SK-N-SH (cell line): Measurements from ENCODE around the gene MAP10. TPM values are rescaled to one million over a fixed set of nuclear protein-coding genes. Genes with fewer than 3 reads are reported as not detected.

ENCODE experiments used
- CTCF ChIA-PET: fragments of 300-600, 350-600 bp; formaldehyde crosslinking; extraction: SDS; loops from one replicate; lab custom pipeline; 2021; lab: Yijun Ruan, JAX
- POLR2A ChIA-PET: fragments of 350-600 bp; sonication (Branson Sonifier 250); formaldehyde crosslinking; extraction: SDS; loops from one replicate; lab custom pipeline; 2020; ENCODE audit warnings: antibody characterized with exemption, inconsistent platforms; lab: Yijun Ruan, JAX
- DNase-seq: peaks from one replicate; pipeline ENCODE4 v3.0.0; 2012
- H2AFZ ChIP-seq: fragments of 200-600 bp; sonication (generic); 2 replicates; pipeline ENCODE4 v1.8.1; 2016; ENCODE audit warnings: antibody characterized with exemption, mild to moderate bottlenecking, low read depth
- H3F3A ChIP-seq: fragments of 200-600 bp; sonication (generic); replicated peaks from 2 replicates; pipeline ENCODE3; 2016; ENCODE audit warnings: antibody characterized with exemption, mild to moderate bottlenecking; ENCODE audit not compliant: insufficient read depth
- H3K27ac ChIP-seq, 2 experiments: fragments of 200-500 bp in 1 of 2; fragments of 200-600 bp in 1 of 2; sonication (Bioruptor generic) in 1 of 2; sonication (generic), shearing (Covaris generic) in 1 of 2; 2 replicates each; pipeline versions ENCODE4 v1.5.1 to v1.6.1; 2014 to 2016; ENCODE audit warnings: low read depth in 2 of 2, inconsistent platforms in 1 of 2, low read length in 1 of 2, mild to moderate bottlenecking in 1 of 2, mixed read lengths in 1 of 2
- H3K27me3 ChIP-seq: fragments of 200-600 bp; sonication (generic), shearing (Covaris generic); 2 replicates; pipeline ENCODE4 v1.6.1; 2016; ENCODE audit warnings: mixed run types; ENCODE audit not compliant: insufficient read depth
- H3K36me3 ChIP-seq, 2 experiments: fragments of 200-500 bp in 1 of 2; fragments of 200-600 bp in 1 of 2; sonication (Bioruptor generic) in 1 of 2; sonication (generic) in 1 of 2; replicated peaks in 1 of 2; 2 replicates each; pipeline versions ENCODE3 to v1.5.1; 2014 to 2016; ENCODE audit warnings: low read length in 1 of 2, mild to moderate bottlenecking in 1 of 2; ENCODE audit not compliant: insufficient read depth in 2 of 2, control insufficient read depth in 1 of 2
- H3K4me1 ChIP-seq, 2 experiments: fragments of 200-500 bp in 1 of 2; fragments of 200-600 bp in 1 of 2; sonication (Bioruptor generic) in 1 of 2; sonication (generic), shearing (Covaris generic) in 1 of 2; 2 replicates each; pipeline versions ENCODE4 v1.5.1 to v1.6.1; 2014 to 2016; ENCODE audit warnings: low read depth in 1 of 2, low read length in 1 of 2, mixed run types in 1 of 2; ENCODE audit not compliant: insufficient read depth in 2 of 2, control insufficient read depth in 1 of 2
- H3K4me2 ChIP-seq: fragments of 200-600 bp; sonication (generic), shearing (Covaris generic); 2 replicates; pipeline ENCODE4 v1.6.1; 2017; ENCODE audit warnings: mixed run types
- H3K4me3 ChIP-seq, 2 experiments: fragments of 200-500 bp in 1 of 2; fragments of 200-600 bp in 1 of 2; sonication (Bioruptor generic) in 1 of 2; sonication (generic), shearing (Covaris generic) in 1 of 2; 2 replicates each; pipeline versions ENCODE4 v1.5.1 to v1.8.1; 2014 to 2016; ENCODE audit warnings: low read depth in 2 of 2, inconsistent platforms in 1 of 2, low read length in 1 of 2, mild to moderate bottlenecking in 1 of 2, mixed read lengths in 1 of 2, moderate library complexity in 1 of 2
- H3K79me2 ChIP-seq: fragments of 200-600 bp; sonication (generic); 2 replicates; pipeline ENCODE4 v1.8.1; 2017; ENCODE audit warnings: mild to moderate bottlenecking; ENCODE audit not compliant: insufficient read depth
- H3K9ac ChIP-seq: fragments of 200-600 bp; sonication (generic); 2 replicates; pipeline ENCODE4 v1.6.1; 2017; ENCODE audit warnings: mixed run types
- H3K9me2 ChIP-seq: fragments of 200-600 bp; sonication (generic); 2 replicates; pipeline ENCODE4 v1.6.1; 2017; ENCODE audit warnings: mixed run types
- H3K9me3 ChIP-seq: fragments of 200-600 bp; sonication (generic); 2 replicates; pipeline ENCODE4 v1.6.1; 2017; ENCODE audit warnings: mixed run types, mild to moderate bottlenecking, moderate library complexity
- H4K20me1 ChIP-seq: fragments of 200-600 bp; sonication (generic); 2 replicates; pipeline ENCODE4 v1.6.1; 2017; ENCODE audit warnings: mild to moderate bottlenecking, mixed run types; ENCODE audit not compliant: insufficient read depth
- CHD2 ChIP-seq: fragments of 150-350 bp; IDR thresholded peaks from 2 replicates; pipeline ENCODE4 v1.6.1; 2018; ENCODE audit warnings: low read length; ENCODE audit not compliant: partially characterized antibody
- ELF1 ChIP-seq: IDR thresholded peaks from 2 replicates; pipeline ENCODE4 v1.4.0; 2012
- EP300 ChIP-seq, 2 experiments: IDR thresholded peaks; 2 replicates each; pipeline versions ENCODE4 v1.4.0 to v1.6.1; 2012; ENCODE audit warnings: borderline replicate concordance in 1 of 2, low read depth in 1 of 2, low read length in 1 of 2
- EZH2phosphoT487 ChIP-seq: fragments of 200-600 bp; sonication (generic); IDR thresholded peaks from 2 replicates; pipeline ENCODE4 v1.6.1; 2017; ENCODE audit warnings: low read depth, mixed run types, mild to moderate bottlenecking, antibody characterized with exemption, moderate library complexity, borderline replicate concordance
- FOSL2 ChIP-seq: IDR thresholded peaks from 2 replicates; pipeline ENCODE4 v1.4.0; 2012; ENCODE audit warnings: low read depth, mild to moderate bottlenecking, moderate library complexity, borderline replicate concordance
- FOXM1 ChIP-seq: IDR thresholded peaks from 2 replicates; pipeline ENCODE4 v1.4.0; 2012; ENCODE audit warnings: low read depth, mild to moderate bottlenecking
- GABPA ChIP-seq: IDR thresholded peaks from 2 replicates; pipeline ENCODE4 v1.4.0; 2012; ENCODE audit warnings: low read depth, mild to moderate bottlenecking
- GATA2 ChIP-seq: sonication (generic); formaldehyde crosslinking; IDR thresholded peaks from 2 replicates; pipeline ENCODE4 v1.5.0; 2020; ENCODE audit warnings: mild to moderate bottlenecking, missing genetic modification reagents
- NFIC ChIP-seq: IDR thresholded peaks from 2 replicates; pipeline ENCODE4 v1.4.0; 2012; ENCODE audit warnings: borderline replicate concordance
- POLR2AphosphoS5 ChIP-seq: IDR thresholded peaks from 2 replicates; pipeline ENCODE4 v1.6.1; 2012; ENCODE audit warnings: low read depth, low read length
- RCOR1 ChIP-seq: fragments of 150-350 bp; IDR thresholded peaks from 2 replicates; pipeline ENCODE4 v1.6.1; 2017; ENCODE audit warnings: antibody characterized with exemption, low read length
- RFX5 ChIP-seq: IDR thresholded peaks from 2 replicates; pipeline ENCODE4 v1.6.1; 2012; ENCODE audit warnings: mild to moderate bottlenecking, improper control_type of control experiment, low read length
- RXRA ChIP-seq: IDR thresholded peaks from 2 replicates; pipeline ENCODE4 v1.4.0; 2012; ENCODE audit warnings: low read depth, mild to moderate bottlenecking, borderline replicate concordance
- TCF12 ChIP-seq: IDR thresholded peaks from 2 replicates; pipeline ENCODE4 v1.4.0; 2012
- WGBS: methylation state at CpG from one replicate; pipeline ENCODE4 v1.1.6; 2017; ENCODE audit warnings: low lambda C conversion rate; 5-methylcytosine and 5-hydroxymethylcytosine counted together
- polyA plus RNA-seq, 3 experiments: library from polyadenylated mRNA; depleted of rRNA; stranded (reverse); fragments of >200 nt; gene quantifications; 2 replicates each; pipeline ENCODE4 v1.2.3, GENCODE V29; 2012
- TF ChIP-seq, protein P1 (sequence below): fragments of 150-350 bp; IDR thresholded peaks from 2 replicates; pipeline ENCODE4 v1.6.1; 2016; ENCODE audit warnings: mild to moderate bottlenecking, low read depth, low read length
- TF ChIP-seq, protein P2 (sequence below): IDR thresholded peaks from 2 replicates; pipeline ENCODE4 v1.4.0; 2012; ENCODE audit warnings: low read depth
- TF ChIP-seq, protein P3 (sequence below): IDR thresholded peaks from 2 replicates; pipeline ENCODE4; 2012
- TF ChIP-seq, protein P4 (sequence below): IDR thresholded peaks from 2 replicates; pipeline ENCODE4 v1.4.0; 2012; ENCODE audit warnings: low read depth, borderline replicate concordance

Gene MAP10
- polyA plus RNA-seq, 1 of the 3 experiments (the other 2 are of a cell fraction) = 0.43 TPM

DNA sequence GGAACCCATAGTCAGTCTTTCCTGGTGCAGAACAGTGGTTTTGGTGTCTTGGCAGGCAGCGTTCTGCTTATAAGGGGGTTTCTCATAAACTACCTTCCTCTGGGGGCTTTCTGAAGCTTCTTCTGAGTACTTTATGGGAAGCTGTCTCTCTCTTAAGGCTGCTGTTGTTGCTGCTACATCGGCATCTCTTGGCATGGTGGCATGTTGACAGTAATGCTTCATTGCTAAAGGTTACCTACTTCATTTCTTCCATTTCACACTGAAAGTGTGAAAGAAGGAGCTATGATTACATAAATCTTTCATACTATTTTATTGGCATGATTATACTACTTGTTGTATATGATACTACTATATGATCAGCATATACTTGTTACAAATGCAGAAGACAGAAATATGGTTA lies 6.3 kb upstream of the MAP10 start:
- Histone ChIP-seq H3K9me3 (no peaks in the 10 kb centered on the region), H3K4me2 (no peak overlapping the region), H3K4me1 (peaks cover 0 to 5% of the 10 kb centered on the region in 2 experiments; a peak in 1 of 4 replicates), H4K20me1 (no peaks in the 10 kb centered on the region), H3K27me3 (no peaks in the 10 kb centered on the region), H3K79me2 (no peaks in the 10 kb centered on the region), H3K9ac (no peak overlapping the region), H3K4me3 (no peak overlapping the region), H3K9me2 (no peaks in the 10 kb centered on the region)
- CTCF ChIA-PET = no interaction called here
- WGBS = 89% methylated on average over 2 of the region's 2 CpGs
- DNase-seq = no peak
- POLR2A ChIA-PET = no interaction called here
- TF ChIP-seq ELF1 = no peak
- TF ChIP-seq POLR2AphosphoS5 = no peak
- no peak for TF ChIP-seq RFX5
- TF ChIP-seq GATA2 = no peak
- no peak for TF ChIP-seq EZH2phosphoT487
- no peak for TF ChIP-seq RCOR1
- TF ChIP-seq GABPA = no peak
- TF ChIP-seq FOSL2 = no peak
- TF ChIP-seq, protein P1, sequence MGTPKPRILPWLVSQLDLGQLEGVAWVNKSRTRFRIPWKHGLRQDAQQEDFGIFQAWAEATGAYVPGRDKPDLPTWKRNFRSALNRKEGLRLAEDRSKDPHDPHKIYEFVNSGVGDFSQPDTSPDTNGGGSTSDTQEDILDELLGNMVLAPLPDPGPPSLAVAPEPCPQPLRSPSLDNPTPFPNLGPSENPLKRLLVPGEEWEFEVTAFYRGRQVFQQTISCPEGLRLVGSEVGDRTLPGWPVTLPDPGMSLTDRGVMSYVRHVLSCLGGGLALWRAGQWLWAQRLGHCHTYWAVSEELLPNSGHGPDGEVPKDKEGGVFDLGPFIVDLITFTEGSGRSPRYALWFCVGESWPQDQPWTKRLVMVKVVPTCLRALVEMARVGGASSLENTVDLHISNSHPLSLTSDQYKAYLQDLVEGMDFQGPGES = no peak
- TF ChIP-seq NFIC = no peak
- TF ChIP-seq, protein P2, sequence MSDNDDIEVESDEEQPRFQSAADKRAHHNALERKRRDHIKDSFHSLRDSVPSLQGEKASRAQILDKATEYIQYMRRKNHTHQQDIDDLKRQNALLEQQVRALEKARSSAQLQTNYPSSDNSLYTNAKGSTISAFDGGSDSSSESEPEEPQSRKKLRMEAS = no peak
- TF ChIP-seq, protein P3, sequence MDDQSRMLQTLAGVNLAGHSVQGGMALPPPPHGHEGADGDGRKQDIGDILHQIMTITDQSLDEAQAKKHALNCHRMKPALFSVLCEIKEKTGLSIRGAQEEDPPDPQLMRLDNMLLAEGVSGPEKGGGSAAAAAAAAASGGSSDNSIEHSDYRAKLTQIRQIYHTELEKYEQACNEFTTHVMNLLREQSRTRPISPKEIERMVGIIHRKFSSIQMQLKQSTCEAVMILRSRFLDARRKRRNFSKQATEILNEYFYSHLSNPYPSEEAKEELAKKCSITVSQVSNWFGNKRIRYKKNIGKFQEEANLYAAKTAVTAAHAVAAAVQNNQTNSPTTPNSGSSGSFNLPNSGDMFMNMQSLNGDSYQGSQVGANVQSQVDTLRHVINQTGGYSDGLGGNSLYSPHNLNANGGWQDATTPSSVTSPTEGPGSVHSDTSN = no peak
- no peak for TF ChIP-seq FOXM1
- no peak for TF ChIP-seq TCF12
- TF ChIP-seq, all 33 proteins: peak for 0
- Histone ChIP-seq H2AFZ (no peak overlapping the region), H3F3A (no peaks in the 10 kb centered on the region), H3K36me3 (no peaks in the 10 kb centered on the region), H3K27ac (no peak overlapping the region)

DNA sequence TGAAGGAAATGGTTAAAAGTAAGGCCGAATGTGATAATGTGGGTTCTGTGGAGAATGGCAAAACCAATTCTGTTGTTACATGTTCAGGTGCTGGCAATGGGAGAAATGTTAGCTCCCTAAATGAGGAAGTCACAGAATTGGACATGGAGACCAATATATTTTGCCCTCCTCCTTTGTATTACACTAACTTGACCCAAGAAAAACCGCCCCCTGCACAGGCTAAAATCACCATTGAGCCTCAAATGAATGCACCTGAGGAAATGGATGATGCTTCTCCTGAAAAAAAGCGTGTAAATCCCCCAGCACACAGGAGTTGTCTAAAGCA lies 932 bp downstream of the MAP10 start:
- H3K9me3 ChIP-seq = no peaks in the 10 kb centered on the region
- H3F3A ChIP-seq = no peaks in the 10 kb centered on the region
- peaks cover 0 to 11% of the 10 kb centered on the region in 2 experiments; a peak in 2 of 4 replicates for H3K4me1 ChIP-seq
- no peak overlapping the region for H3K27ac ChIP-seq
- H3K4me2 ChIP-seq = peak overlapping the region; percentile 84
- ChIA-PET CTCF (interaction anchor here (0.8 kb wide), 1 partner anchor 579 kb away, joined by 3 read pairs; no protein-coding TSS in a partner anchor), POLR2A (no interaction called here)
- H4K20me1 ChIP-seq = no peaks in the 10 kb centered on the region
- WGBS = 84% methylated on average over 3 of the region's 3 CpGs
- no peak overlapping the region for H3K9ac ChIP-seq
- peak overlapping the region; percentile 95; the same call in 1 of the 2 replicates for H2AFZ ChIP-seq
- H3K36me3 ChIP-seq = no peaks in the 10 kb centered on the region
- H3K27me3 ChIP-seq = no peaks in the 10 kb centered on the region
- peaks cover 2% of the 10 kb centered on the region; the same call in 1 of the 2 replicates for H3K9me2 ChIP-seq
- DNase-seq = no peak
- peak overlapping the region in 1 of 2 experiments; percentile 63; a peak in 2 of 4 replicates for H3K4me3 ChIP-seq
- TF ChIP-seq, protein P4, sequence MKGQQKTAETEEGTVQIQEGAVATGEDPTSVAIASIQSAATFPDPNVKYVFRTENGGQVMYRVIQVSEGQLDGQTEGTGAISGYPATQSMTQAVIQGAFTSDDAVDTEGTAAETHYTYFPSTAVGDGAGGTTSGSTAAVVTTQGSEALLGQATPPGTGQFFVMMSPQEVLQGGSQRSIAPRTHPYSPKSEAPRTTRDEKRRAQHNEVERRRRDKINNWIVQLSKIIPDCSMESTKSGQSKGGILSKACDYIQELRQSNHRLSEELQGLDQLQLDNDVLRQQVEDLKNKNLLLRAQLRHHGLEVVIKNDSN = no peak
- no peak for TF ChIP-seq EP300 (IDR thresholded peaks at IDR 0.05; ENCODE audit: borderline replicate concordance in 1 of 2, low read depth in 1 of 2, low read length in 1 of 2)
- TF ChIP-seq CHD2 = no peak
- TF ChIP-seq FOXM1 = no peak
- TF ChIP-seq TCF12 = no peak
- TF ChIP-seq NFIC = no peak
- TF ChIP-seq RXRA = no peak
- H3K79me2 ChIP-seq = no peaks in the 10 kb centered on the region
